ENCODE measurements around the gene THG1L.
A peak's percentile ranks its signal among the peaks of the same experiment; 100 is the strongest.

Gene THG1L

GRCh38 chr5:157761690-157762621, 30.7 kb downstream of the THG1L start:
- DNase-seq = peak; percentile 69

- no peak for DNase-seq
These were observed 33.3 kb downstream of the THG1L start for GRCh38 chr5:157764531-157764930.

- no peak for DNase-seq
These were observed 35.2 kb downstream of the THG1L start for GRCh38 chr5:157766442-157766841.

- no peak for DNase-seq
These were observed 35.7 kb downstream of the THG1L start for GRCh38 chr5:157766902-157767301.

GRCh38 chr5:157767689-157768088, 36.5 kb downstream of the THG1L start:
- no peak for DNase-seq

- DNase-seq = no peak
These were observed 39.4 kb downstream of the THG1L start for GRCh38 chr5:157770665-157771064.

GRCh38 chr5:157772127-157772526, 40.9 kb downstream of the THG1L start:
- no peak for DNase-seq

- peak; percentile 87 for DNase-seq
These were observed 47.0 kb downstream of the THG1L start for GRCh38 chr5:157778121-157778805.

GRCh38 chr5:157779221-157779620, 48.0 kb downstream of the THG1L start:
- no peak for DNase-seq

GRCh38 chr5:157785801-157786200, 54.6 kb downstream of the THG1L start:
- no peak for DNase-seq

Measured in NCI-H2029 treated with DMSO at 0.1 percent for 48 hours (cell line).